H1 (cell line): Measurements from ENCODE around the gene FLNA.

Experiments used
- ATF3 ChIP-seq: IDR thresholded peaks from 2 replicates; pipeline ENCODE4 v1.6.1; 2011; ENCODE audit warnings: low read depth, mild to moderate bottlenecking, low read length; ENCODE audit not compliant: insufficient read depth
- CHD2 ChIP-seq: IDR thresholded peaks from 2 replicates; pipeline ENCODE4 v1.6.1; 2012; ENCODE audit warnings: low read length, improper control_type of control experiment
- CTCF ChIP-seq, 3 experiments: IDR thresholded peaks; 1 replicate in 2 of 3; 2 replicates in 1 of 3; pipeline versions ENCODE4 v1.5.1 to v1.6.1; 2011; ENCODE audit warnings: low read length in 3 of 3, mild to moderate bottlenecking in 3 of 3, inconsistent platforms in 2 of 3, low read depth in 1 of 3, moderate library complexity in 1 of 3; ENCODE audit not compliant: insufficient read depth in 1 of 3; ENCODE audit errors: control extremely low read depth in 1 of 3
- EZH2 ChIP-seq: fragments of 200-600 bp; sonication (generic); IDR thresholded peaks from 2 replicates; pipeline ENCODE4 v1.7.1; 2012; ENCODE audit warnings: low read depth, mild to moderate bottlenecking, moderate library complexity, low read length, inconsistent platforms; ENCODE audit not compliant: severe bottlenecking
- HDAC2 ChIP-seq, 2 experiments: fragments of 300-600 bp in 1 of 2; sonication (generic) in 1 of 2; IDR thresholded peaks; 2 replicates each; pipeline ENCODE4 v1.6.1; 2011 to 2012; ENCODE audit warnings: low read depth in 2 of 2, low read length in 2 of 2, mild to moderate bottlenecking in 2 of 2, moderate library complexity in 2 of 2, borderline replicate concordance in 1 of 2, inconsistent platforms in 1 of 2
- MAFK ChIP-seq: IDR thresholded peaks from 2 replicates; pipeline ENCODE4 v1.6.1; 2012; ENCODE audit warnings: low read depth, mild to moderate bottlenecking, improper control_type of control experiment, low read length
- POLR2A ChIP-seq, 2 experiments: IDR thresholded peaks; 1 replicate in 1 of 2; 2 replicates in 1 of 2; pipeline ENCODE4 v1.6.1; 2011; ENCODE audit warnings: low read depth in 2 of 2, low read length in 2 of 2, mild to moderate bottlenecking in 2 of 2; ENCODE audit errors: control extremely low read depth in 1 of 2
- POLR2AphosphoS5 ChIP-seq: IDR thresholded peaks from 2 replicates; pipeline ENCODE4 v1.6.1; 2011; ENCODE audit warnings: low read depth, low read length
- RXRA ChIP-seq: IDR thresholded peaks from 2 replicates; pipeline ENCODE4 v1.6.1; 2011; ENCODE audit warnings: low read depth, mild to moderate bottlenecking, low read length, moderate library complexity; ENCODE audit not compliant: insufficient read depth
- ZNF274 ChIP-seq: IDR thresholded peaks from 2 replicates; pipeline ENCODE4 v1.7.0; 2012; ENCODE audit warnings: low read length, borderline replicate concordance; ENCODE audit errors: extremely low read depth

GRCh38 chrX:154367474-154368308, 6.7 kb downstream of the FLNA start:
- TF ChIP-seq CTCF (IDR thresholded peaks at IDR 0.05; ENCODE audit: control extremely low read depth in 1 of 3, insufficient read depth in 1 of 3, low read depth in 1 of 3, low read length in 3 of 3), result no peak
- no peak for TF ChIP-seq POLR2A (IDR thresholded peaks at IDR 0.05; ENCODE audit: control extremely low read depth in 1 of 2, low read depth in 2 of 2, low read length in 2 of 2)
- TF ChIP-seq CHD2, result no peak
- no peak for TF ChIP-seq MAFK
- TF ChIP-seq POLR2AphosphoS5, result no peak
- TF ChIP-seq HDAC2 (IDR thresholded peaks at IDR 0.05; ENCODE audit: borderline replicate concordance in 1 of 2, low read depth in 2 of 2, low read length in 2 of 2), result no peak
- TF ChIP-seq RXRA, result no peak
- TF ChIP-seq ATF3, result no peak
- no peak for TF ChIP-seq EZH2
- no peak for TF ChIP-seq ZNF274
